Effector memory CD8-positive, alpha-beta T cell (primary cell): ENCODE measurements around the gene CSHL1.
"Not testable (repeated sequence)": the region's sequence is repeated elsewhere in the genome, so short reads cannot be mapped to it uniquely, and the experiment has no call there.

Experiments used
- ATAC-seq: fragments of 150-1000 bp; cut with Tn5 transposase; replicated peaks from 2 replicates; pipeline ENCODE4 v1.10.0; 2021; ENCODE audit warnings: mild to moderate bottlenecking, moderate library complexity
- DNase-seq, 3 experiments: peaks; one replicate each; pipeline ENCODE4 v3.0.0; 2021
- H3K27ac Mint-ChIP-seq, 2 donors: one replicate each; pipeline ENCODE4 v1.8.0; 2022; ENCODE audit warnings: mild to moderate bottlenecking in 2 of 2, mixed read lengths in 2 of 2, moderate library complexity in 2 of 2
- H3K27me3 Mint-ChIP-seq, 2 donors: one replicate each; pipeline ENCODE4 v1.8.0; 2022; ENCODE audit warnings: mixed read lengths in 2 of 2
- H3K36me3 Mint-ChIP-seq: one replicate; pipeline ENCODE4 v1.8.0; 2022; ENCODE audit warnings: mild to moderate bottlenecking, moderate library complexity, mixed read lengths; ENCODE audit not compliant: insufficient read depth
- H3K4me1 Mint-ChIP-seq, 2 donors: one replicate each; pipeline ENCODE4 v1.8.0; 2022; ENCODE audit warnings: low read depth in 2 of 2, mixed read lengths in 2 of 2
- H3K4me3 Mint-ChIP-seq, 2 donors: one replicate each; pipeline ENCODE4 v1.8.0; 2022; ENCODE audit warnings: mild to moderate bottlenecking in 2 of 2, mixed read lengths in 2 of 2, moderate library complexity in 2 of 2
- H3K9me3 Mint-ChIP-seq, 2 donors: one replicate each; pipeline ENCODE4 v1.8.0; 2022; ENCODE audit warnings: mixed read lengths in 2 of 2

Gene CSHL1

DNA sequence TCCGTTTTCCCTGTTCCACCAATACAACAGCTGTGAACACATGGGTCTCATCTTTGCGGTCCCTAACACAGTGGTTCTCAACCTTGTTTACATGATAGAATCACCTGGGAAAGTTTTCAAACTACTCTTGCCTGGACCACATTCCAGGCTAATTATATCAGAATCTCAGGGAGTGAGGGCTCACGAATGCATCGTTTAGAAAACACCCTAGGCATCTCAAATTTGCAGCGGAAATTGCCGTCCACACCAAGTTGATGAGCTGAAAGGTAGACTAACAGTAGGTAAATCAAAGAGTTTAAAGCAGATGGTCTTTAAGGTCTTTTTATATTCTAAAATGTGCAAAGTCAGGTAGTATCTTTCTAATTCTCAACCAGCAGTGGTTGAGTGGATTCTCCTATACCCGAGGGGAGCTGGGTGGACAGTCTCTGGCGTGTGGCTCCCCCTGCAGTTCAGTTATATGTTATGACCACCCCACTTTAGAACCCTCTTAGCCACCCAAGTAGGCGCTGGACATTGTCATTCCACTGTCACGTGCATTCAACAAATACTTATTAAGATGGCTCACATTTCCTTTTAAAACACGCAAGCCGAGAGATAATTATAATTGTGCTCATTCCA lies 3.8 kb downstream of the CSHL1 start:
- not testable (repeated sequence) for ATAC-seq, H3K9me3 Mint-ChIP-seq, H3K4me3 Mint-ChIP-seq, DNase-seq, H3K36me3 Mint-ChIP-seq, H3K27ac Mint-ChIP-seq
- H3K27me3 Mint-ChIP-seq = peaks cover 5 to 16% of the 10 kb centered on the region in 2 donors
- H3K4me1 Mint-ChIP-seq = peaks cover 7 to 12% of the 10 kb centered on the region in 2 donors

GRCh38 chr17:63904796-63905195 lies 6.3 kb downstream of the CSHL1 start:
- H3K4me3 Mint-ChIP-seq, H3K27ac Mint-ChIP-seq, H3K4me1 Mint-ChIP-seq, DNase-seq, H3K9me3 Mint-ChIP-seq, ATAC-seq, H3K36me3 Mint-ChIP-seq: not testable (repeated sequence)
- peaks cover 7 to 17% of the 10 kb centered on the region in 2 donors for H3K27me3 Mint-ChIP-seq

- ATAC-seq (peak; percentile 73), DNase-seq (peak; percentile 28 to 39 (median 33))
- not testable (repeated sequence) for H3K4me3 Mint-ChIP-seq, H3K36me3 Mint-ChIP-seq, H3K9me3 Mint-ChIP-seq, H3K4me1 Mint-ChIP-seq, H3K27ac Mint-ChIP-seq
- H3K27me3 Mint-ChIP-seq = peaks cover 7 to 17% of the 10 kb centered on the region in 2 donors
These were observed 7.3 kb downstream of the CSHL1 start for GRCh38 chr17:63903787-63904201.

GRCh38 chr17:63901971-63902370 lies 9.1 kb downstream of the CSHL1 start:
- H3K36me3 Mint-ChIP-seq, DNase-seq, H3K4me1 Mint-ChIP-seq, H3K4me3 Mint-ChIP-seq, H3K27ac Mint-ChIP-seq, H3K9me3 Mint-ChIP-seq, ATAC-seq: not testable (repeated sequence)
- peaks cover 7 to 17% of the 10 kb centered on the region in 2 donors for H3K27me3 Mint-ChIP-seq

DNA sequence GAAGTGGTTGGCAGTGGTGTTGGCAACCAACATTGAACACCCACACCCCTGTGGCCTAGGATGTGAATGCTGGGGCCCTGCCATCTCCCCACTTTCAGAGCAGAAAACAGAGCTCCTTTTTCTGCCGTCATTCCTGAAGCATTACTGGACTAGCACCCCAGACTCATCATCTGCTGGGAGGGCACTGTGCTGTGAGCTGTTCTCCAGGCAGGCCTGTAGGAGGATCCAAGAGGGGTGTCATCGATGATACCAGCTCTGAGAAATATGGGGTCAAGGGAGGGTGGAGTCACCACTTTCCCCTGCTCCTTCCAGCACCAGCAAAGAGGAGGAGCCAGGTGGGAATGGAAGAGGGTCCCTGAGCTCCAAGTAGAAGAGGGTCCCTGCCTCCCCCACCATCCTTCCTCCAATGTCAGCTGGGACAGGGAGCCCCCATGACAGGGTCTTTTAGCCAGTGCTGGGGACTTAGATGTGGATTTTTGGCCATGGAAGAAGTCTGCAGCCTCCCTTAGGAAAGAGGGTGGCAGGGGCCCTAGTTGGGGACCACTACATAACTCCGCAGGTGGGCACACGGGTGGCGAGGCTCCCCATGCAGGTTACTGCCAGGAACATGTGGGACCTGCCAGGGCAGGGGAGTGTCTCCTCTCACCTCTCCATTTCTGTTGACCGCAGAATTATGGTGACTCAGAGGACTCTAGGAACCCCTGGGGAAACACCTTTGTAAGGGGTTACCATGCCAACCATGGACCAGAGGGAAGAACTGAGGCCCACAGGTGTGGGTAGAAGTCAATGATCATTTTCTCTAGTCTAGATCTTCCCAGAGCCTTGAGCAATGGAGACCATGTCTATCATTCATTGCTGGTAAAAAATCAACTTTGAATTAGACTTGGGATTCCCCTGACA lies 11.9 kb downstream of the CSHL1 start:
- H3K4me1 Mint-ChIP-seq, H3K36me3 Mint-ChIP-seq, H3K4me3 Mint-ChIP-seq, H3K9me3 Mint-ChIP-seq: not testable (repeated sequence)
- ATAC-seq (peak; percentile 78), DNase-seq (peak in 1 of 3 experiments; percentile 12)
- Mint-ChIP-seq H3K27me3 (peaks cover 7 to 17% of the 10 kb centered on the region in 2 donors), H3K27ac (peak overlapping the region in 1 of 2 donors; percentile 10)

DNA sequence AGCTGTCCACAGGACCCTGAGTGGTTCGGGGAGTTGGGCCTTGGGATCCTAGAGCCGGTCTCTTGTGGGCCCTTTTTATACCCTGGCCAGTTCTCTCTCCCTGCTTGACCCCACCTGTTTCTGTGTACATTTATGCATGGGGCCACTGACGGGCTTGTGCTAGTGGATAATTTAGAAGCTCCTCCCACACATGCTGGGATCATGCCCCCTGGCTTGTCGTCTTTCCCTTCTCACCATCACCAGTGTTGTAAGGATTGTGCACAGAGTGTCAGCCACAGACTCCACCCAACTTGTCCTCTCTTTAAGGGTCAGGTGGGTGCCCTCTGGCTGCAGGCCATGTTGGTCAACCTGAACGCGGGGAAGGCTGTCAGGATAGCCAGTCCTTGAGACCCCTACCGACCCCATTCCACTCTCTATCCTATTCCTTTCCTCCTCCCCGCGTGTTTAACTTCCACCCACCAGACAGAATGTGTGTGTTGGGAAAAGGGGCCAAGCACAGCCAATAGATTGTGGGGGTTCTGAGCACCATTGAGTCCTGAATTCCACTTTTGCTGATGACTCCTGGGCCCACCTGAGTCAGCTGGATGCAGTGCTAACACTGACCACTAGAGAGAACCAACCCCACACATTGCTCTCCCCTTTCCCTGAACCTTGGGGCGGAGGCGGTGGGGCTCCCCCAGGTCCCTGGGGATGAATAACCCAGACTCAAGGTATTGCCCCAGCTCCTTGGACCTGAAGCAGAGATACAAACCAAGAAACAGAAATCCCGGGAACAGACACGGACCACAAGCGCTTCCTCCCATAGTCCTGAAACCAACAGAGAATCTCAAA lies 14.3 kb downstream of the CSHL1 start, which contains the start of gene CSH1:
Gene CSH1 (minus strand): TSS at position 51 of the 831 bp plus-strand sequence. CDS start 63 bp downstream, outside the sequence.
- H3K27ac Mint-ChIP-seq, ATAC-seq, DNase-seq, H3K9me3 Mint-ChIP-seq, H3K27me3 Mint-ChIP-seq, H3K4me3 Mint-ChIP-seq, H3K36me3 Mint-ChIP-seq, H3K4me1 Mint-ChIP-seq: not testable (repeated sequence)

DNA sequence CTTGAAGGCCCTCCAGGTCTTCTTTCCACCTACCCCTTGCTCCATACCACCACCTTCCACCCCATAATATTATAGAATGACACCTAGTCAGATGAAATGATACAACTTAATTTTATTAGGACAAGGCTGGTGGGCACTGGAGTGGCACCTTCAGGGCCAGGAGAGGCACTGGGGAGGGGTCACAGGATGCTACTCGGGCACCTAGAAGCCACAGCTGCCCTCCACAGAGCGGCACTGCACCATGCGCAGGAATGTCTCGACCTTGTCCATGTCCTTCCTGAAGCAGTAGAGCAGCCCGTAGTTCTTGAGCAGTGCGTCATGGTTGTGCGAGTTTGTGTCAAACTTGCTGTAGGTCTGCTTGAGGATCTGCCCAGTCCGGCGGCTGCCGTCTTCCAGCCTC lies 16.2 kb downstream of the CSHL1 start:
- DNase-seq, H3K9me3 Mint-ChIP-seq, ATAC-seq, H3K4me3 Mint-ChIP-seq, H3K27me3 Mint-ChIP-seq, H3K4me1 Mint-ChIP-seq, H3K27ac Mint-ChIP-seq, H3K36me3 Mint-ChIP-seq: not testable (repeated sequence)

DNA sequence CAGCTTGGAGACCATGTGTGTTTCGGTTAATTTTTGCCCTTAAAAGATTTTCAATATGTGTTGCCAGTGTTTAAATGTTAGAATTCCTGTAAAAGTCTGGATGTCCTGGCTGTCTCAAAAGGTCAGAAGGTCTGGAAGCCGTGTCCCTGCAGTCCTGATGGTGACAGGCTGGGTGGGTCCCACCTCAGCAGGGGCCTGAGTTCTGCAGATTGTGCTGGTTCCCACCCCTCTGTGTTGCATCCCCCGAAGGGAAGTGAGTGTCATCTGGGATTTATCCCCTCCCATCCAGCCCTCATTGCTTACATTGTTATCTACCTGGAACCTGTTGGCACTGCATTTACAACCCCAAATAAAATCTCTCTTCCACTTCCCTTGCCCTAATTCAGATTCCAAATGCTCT lies 17.0 kb downstream of the CSHL1 start:
- ATAC-seq, H3K9me3 Mint-ChIP-seq, H3K27me3 Mint-ChIP-seq, H3K27ac Mint-ChIP-seq, H3K4me3 Mint-ChIP-seq, H3K4me1 Mint-ChIP-seq, DNase-seq, H3K36me3 Mint-ChIP-seq: not testable (repeated sequence)

DNA sequence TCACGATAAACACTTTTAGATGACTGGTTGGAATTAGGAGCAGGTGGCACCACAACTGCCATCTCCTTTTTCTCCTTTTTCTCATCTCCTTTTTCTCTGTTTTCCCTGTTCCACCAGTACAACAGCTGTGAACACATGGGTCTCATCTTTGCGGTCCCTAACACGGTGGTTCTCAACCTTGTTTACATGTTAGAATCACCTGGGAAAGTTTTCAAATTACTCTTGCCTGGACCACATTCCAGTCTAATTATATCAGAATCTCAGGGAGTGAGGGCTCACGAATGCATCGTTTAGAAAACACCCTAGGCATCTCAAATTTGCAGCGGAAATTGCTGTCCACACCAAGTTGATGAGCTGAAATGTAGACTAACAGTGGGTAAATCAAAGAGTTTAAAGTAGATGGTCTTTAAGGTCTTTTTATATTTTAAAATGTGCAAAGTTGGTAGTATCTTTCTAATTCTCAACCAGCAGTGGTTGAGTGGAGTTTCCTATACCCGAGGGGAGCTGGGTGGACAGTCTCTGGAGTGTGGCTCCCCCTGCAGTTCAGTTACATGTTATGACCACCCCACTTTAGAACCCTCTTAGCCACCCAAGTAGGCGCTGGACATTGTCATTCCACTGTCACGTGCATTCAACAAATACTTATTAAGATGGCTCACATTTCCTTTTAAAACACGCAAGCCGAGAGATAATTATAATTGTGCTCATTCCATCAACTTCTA lies 18.6 kb downstream of the CSHL1 start:
- H3K36me3 Mint-ChIP-seq, H3K4me3 Mint-ChIP-seq, DNase-seq, H3K27me3 Mint-ChIP-seq, H3K9me3 Mint-ChIP-seq, ATAC-seq, H3K27ac Mint-ChIP-seq, H3K4me1 Mint-ChIP-seq: not testable (repeated sequence)

GRCh38 chr17:63889026-63889848 lies 21.8 kb downstream of the CSHL1 start:
- not testable (repeated sequence) for H3K27me3 Mint-ChIP-seq, H3K9me3 Mint-ChIP-seq, H3K27ac Mint-ChIP-seq, H3K4me3 Mint-ChIP-seq, H3K4me1 Mint-ChIP-seq, H3K36me3 Mint-ChIP-seq
- ATAC-seq (peak; percentile 70), DNase-seq (peak in 2 of 3 experiments; percentile 15 to 20)

GRCh38 chr17:63885119-63885518 lies 25.9 kb downstream of the CSHL1 start:
- not testable (repeated sequence) for H3K27ac Mint-ChIP-seq, H3K27me3 Mint-ChIP-seq, H3K36me3 Mint-ChIP-seq, H3K9me3 Mint-ChIP-seq, H3K4me3 Mint-ChIP-seq, ATAC-seq, DNase-seq
- peaks cover 9 to 15% of the 10 kb centered on the region in 2 donors for H3K4me1 Mint-ChIP-seq

GRCh38 chr17:63882626-63883126 lies 28.4 kb downstream of the CSHL1 start:
- DNase-seq, H3K4me1 Mint-ChIP-seq, ATAC-seq, H3K36me3 Mint-ChIP-seq, H3K27ac Mint-ChIP-seq, H3K4me3 Mint-ChIP-seq, H3K9me3 Mint-ChIP-seq: not testable (repeated sequence)
- H3K27me3 Mint-ChIP-seq = peaks cover 10% of the 10 kb centered on the region in 2 donors
